ENCODE measurements around the gene TBXA2R.

Gene TBXA2R

GRCh38 chr19:3618811-3619630, 12.3 kb upstream of the TBXA2R start:
- H3K27ac Mint-ChIP-seq: no peak overlapping the region
- H3K9me3 Mint-ChIP-seq: no peaks in the 10 kb centered on the region
- peak in 1 of 3 experiments; percentile 36 for TF ChIP-seq CTCF (IDR thresholded peaks at IDR 0.05; ENCODE audit: unreplicated experiment in 3 of 3)
- H3K4me3 Mint-ChIP-seq: no peak overlapping the region
- peaks cover 4% of the 10 kb centered on the region for H3K36me3 Mint-ChIP-seq (ENCODE audit: low read depth)
- no peaks in the 10 kb centered on the region for H3K27me3 Mint-ChIP-seq (ENCODE audit: low read depth)
- peaks cover under 1% of the 10 kb centered on the region for H3K4me1 Mint-ChIP-seq

- Mint-ChIP-seq H3K36me3 (ENCODE audit: low read depth) (peaks cover 4% of the 10 kb centered on the region), H3K4me3 (no peak overlapping the region), H3K27me3 (ENCODE audit: low read depth) (no peaks in the 10 kb centered on the region), H3K9me3 (no peaks in the 10 kb centered on the region), H3K27ac (no peak overlapping the region), H3K4me1 (no peaks in the 10 kb centered on the region)
- TF ChIP-seq CTCF (IDR thresholded peaks at IDR 0.05; ENCODE audit: unreplicated experiment in 3 of 3): peak; percentile 83 to 85 (median 84)
Observed at GRCh38 chr19:3618144-3618810, 11.6 kb upstream of the TBXA2R start.

- no peaks in the 10 kb centered on the region for H3K9me3 Mint-ChIP-seq
- no peaks in the 10 kb centered on the region for H3K4me1 Mint-ChIP-seq
- H3K36me3 Mint-ChIP-seq (ENCODE audit: low read depth): peaks cover 4% of the 10 kb centered on the region
- H3K27ac Mint-ChIP-seq: no peak overlapping the region
- H3K27me3 Mint-ChIP-seq (ENCODE audit: low read depth): no peaks in the 10 kb centered on the region
- no peak overlapping the region for H3K4me3 Mint-ChIP-seq
- no peak for TF ChIP-seq CTCF (IDR thresholded peaks at IDR 0.05; ENCODE audit: unreplicated experiment in 3 of 3)
Observed at GRCh38 chr19:3617463-3617862, 10.8 kb upstream of the TBXA2R start.

- Mint-ChIP-seq H3K4me3 (no peak overlapping the region), H3K9me3 (no peaks in the 10 kb centered on the region), H3K27me3 (ENCODE audit: low read depth) (no peaks in the 10 kb centered on the region), H3K27ac (no peak overlapping the region), H3K4me1 (no peaks in the 10 kb centered on the region), H3K36me3 (ENCODE audit: low read depth) (peaks cover 5% of the 10 kb centered on the region)
- no peak for TF ChIP-seq CTCF (IDR thresholded peaks at IDR 0.05; ENCODE audit: unreplicated experiment in 3 of 3)
Observed at GRCh38 chr19:3615524-3616135, 9.0 kb upstream of the TBXA2R start.

- no peak overlapping the region for H3K4me3 Mint-ChIP-seq
- no peak for TF ChIP-seq CTCF (IDR thresholded peaks at IDR 0.05; ENCODE audit: unreplicated experiment in 3 of 3)
Observed at GRCh38 chr19:3614858-3615505, 8.3 kb upstream of the TBXA2R start.

More at GRCh38 chr19:3614858-3615505, 8.3 kb upstream of the TBXA2R start:
- Mint-ChIP-seq H3K9me3 (no peaks in the 10 kb centered on the region), H3K27ac (no peak overlapping the region), H3K4me1 (no peaks in the 10 kb centered on the region), H3K36me3 (ENCODE audit: low read depth) (peaks cover 9% of the 10 kb centered on the region), H3K27me3 (ENCODE audit: low read depth) (no peaks in the 10 kb centered on the region)

Measured in nephron (organoid).